Activated gamma-delta T cell (primary cell): ENCODE data around the gene ATXN8OS.

Source experiments
- DNase-seq: peaks from one replicate; lab custom pipeline; 2025; lab: John Stamatoyannopoulos, UW
- total RNA-seq, 2 donors: gene quantifications; one replicate each; lab custom pipeline; 2026; lab: John Stamatoyannopoulos, UW

ATXN8OS gene
- total RNA-seq, result 0 to 0.09 reads per million in 2 donors

DNA sequence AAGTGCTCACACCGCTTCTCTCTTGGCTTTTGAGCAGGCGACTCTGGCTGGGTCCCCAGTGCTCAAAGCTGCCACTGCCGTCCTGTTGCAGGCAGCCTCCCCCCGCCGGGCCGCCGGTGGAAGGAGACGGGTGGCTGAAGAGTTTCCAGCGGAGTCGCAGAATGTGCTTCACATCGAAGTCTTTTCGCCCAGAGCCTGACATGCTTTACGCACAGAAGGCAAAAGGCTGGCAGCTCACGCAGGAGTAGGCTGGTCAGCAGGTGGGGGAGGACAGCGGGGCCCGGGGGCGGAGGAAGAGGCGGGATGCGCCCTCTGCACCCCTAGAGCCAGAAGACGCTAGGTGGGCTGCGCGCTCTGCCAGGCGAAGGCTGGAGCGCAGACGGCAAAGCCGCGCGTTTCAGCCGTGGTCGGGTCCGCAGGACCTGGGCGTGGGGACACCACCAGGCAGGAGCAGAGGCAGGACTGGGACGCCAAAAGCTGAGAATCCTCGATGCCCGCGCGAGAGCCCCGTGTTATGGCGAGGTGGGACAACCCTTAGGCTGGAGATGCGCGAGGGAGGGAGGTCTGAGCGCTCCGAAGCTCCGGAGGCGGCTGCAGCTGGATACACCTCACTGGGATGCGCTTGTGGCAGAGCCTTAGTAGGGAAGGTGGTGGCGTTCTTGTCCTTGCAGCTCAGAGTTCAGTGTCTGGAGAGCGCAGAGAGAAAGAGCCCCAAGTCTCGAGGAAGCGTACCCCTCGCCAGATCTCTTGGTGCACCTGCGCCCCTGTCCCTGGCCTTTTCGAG lies at the start of gene ATXN8OS:
ATXN8OS (plus strand) TSS at position 329 of the 784 bp plus-strand sequence.
- DNase-seq, result peak; percentile 2

DNA sequence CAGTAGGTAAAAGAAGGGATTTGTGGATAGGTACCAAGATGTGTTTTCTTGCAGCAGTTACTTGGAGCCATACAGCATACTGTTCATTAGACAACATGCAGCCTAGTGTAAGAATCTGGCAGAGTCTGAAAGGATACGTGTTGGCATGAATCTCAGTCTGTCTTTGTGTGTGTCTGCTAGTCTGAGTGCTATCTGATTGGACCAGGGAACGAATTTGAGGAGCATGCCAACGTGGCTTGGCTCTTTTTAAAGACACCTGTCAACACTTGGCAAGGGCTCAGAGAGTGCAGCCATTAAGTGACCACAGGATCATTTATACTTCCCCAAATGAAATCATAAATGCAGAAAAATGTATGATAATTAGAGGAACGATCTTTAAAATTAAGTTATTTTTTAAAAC lies 27.6 kb upstream of the ATXN8OS start:
- DNase-seq, result no peak

DNA sequence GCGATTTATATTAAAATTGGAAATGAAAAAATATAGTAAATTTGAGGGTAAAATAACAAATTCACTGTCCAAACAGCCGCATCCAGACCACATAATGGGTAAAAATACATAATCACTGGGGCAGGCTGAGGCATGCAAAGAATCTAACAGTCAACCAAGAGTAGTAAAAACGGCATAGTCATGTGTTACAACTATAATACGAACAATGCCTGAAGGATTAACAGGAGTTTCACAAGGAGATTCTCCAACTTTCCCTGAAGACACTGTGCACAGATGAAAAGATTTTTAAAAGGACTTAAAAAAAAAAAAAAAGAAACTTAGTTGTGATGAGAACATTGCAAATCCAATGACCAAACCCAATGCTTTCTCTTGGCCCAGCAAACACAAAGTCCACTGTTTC lies 20.4 kb upstream of the ATXN8OS start:
- no peak for DNase-seq

DNA sequence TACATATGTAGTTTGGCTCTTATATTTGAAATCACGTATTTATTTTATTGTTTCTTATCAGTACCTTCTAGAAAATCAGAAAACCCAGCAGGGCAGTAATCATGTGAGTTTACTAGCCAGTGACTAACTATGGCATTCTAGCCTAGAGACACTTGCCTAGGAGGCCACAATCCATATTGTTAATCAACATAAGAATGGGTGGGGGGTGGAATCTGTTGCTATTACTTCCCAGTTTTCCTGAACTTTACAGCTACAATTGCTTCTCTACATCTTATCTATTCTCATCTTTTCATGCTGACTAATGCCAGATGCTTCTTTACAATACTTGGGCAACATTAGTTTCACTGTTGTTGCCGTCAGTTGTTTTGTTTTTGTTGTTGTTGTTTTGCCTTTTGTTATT lies 18.7 kb upstream of the ATXN8OS start:
- no peak for DNase-seq

DNA sequence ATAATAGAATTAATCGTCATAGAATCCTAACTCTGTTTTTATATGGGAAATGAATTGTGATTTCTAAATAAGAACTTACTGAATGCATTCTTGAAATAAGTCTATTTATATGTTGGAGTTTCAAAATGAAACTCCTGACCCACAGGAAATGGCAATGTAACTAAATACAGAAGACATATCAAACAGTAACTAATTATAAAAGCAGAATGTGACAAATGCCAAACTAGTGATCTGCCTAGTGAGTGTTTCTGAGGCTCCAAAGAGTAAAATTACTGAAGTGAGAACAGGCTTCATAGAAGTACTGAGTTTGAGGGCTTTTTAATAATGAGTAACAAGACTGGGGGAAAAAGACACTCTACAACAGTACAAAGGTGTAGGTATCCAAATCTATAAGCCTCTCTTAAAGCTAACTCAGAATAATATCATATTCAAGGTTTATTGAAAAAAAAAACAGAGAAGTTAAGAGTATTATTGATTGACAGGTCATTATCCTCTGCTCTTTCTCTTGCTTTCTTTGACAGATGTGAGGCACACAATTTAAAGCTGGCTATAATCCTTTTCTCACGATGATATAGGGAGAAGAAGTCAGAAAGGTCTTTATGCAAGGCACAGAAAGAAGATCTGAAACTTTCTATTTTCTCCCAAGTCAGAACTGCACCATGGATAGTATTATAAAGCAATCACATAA lies 17.4 kb upstream of the ATXN8OS start:
- DNase-seq, result no peak

DNA sequence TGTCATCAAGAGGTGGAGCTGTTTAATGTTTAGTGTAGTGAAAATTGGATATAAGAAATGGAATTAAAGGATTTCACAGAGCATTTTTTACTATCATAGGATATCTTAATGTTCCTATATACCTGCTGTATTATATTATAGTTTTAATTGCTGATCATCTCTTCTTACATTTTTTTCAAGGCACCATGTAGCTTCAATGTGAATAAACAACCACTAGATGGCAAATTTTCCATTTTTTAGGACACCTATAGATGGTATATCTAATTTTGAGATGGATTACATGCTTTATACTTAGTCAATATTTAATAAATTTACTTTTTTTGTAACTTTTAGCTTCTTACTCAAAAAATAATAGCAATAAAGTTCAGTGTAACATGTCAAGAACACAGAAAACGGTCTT lies 9.0 kb upstream of the ATXN8OS start:
- no peak for DNase-seq

DNA sequence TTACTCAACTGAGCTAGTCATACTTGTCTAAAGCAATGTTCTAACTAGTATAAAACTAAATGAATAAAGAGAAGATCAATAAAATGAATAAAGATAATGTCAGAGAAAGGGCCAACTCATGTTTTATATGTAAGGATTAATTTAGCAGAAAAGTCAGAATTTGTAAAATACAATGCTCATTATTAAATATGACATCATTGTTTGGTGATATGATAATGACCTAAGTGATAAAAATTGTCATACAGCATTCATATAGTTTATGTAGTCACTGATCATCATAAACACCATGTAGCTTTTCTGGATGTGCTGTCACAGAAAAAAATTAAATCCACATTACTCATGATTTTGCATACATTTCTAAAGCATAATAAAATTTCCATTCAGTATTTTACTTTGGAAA lies 3.1 kb upstream of the ATXN8OS start:
- DNase-seq, result no peak

DNA sequence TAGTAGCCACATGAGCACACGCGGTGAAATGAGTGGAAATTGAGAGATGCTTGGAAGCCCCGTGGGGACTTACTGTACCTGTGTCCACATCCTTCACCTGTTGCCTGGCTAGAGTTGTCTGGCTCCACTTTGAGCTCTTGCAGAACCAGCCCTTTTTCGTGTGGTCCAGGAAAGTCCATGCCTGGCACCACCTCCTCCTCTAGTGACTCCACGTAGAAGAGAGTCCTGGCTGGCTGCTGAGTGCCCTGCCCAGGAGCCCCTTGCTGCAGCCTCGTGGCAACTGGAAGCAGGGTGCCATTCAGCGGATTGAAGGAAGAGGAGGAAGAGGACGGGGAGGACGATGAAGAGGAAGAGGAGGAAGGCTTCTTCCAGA lies 515 bp upstream of the ATXN8OS start:
- no peak for DNase-seq

DNA sequence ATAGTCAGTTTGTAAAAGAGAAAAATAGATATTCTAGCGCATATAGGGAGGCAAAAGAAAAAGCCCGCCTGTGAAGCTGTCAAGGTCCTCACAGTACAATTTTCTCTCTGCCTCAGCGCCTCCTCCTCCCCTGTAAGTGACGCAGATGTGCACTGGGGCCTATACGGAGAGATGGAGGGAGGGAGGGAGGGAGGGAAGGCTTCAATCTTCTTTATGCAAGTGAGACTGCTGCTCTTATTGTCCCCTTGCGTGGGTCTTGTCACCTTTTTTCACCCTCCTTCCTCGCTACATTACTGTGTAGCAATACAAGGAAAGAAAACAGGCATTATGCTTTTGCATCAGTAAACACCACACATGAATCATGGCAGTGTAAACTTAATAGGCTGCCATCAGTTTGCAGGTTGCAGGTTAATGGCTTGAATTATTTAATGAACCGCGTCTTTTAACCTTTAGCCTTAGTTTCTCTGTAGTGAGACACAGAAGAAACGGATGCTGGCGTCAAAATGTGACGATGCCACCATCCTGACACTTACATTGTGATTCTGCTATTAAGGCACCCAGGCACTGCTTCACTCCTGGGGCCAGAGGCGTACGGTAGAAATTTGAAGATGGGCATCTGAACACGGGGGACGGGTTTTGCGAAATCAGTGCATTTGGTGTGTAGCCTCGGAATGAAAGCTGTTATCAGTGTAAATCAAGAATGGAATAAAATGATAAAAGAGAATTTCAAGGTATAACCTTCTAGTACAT lies 905 bp downstream of the ATXN8OS start, which contains the start of gene KLHL1:
KLHL1 (minus strand) TSS at position 97 of the 750 bp plus-strand sequence. CDS start 753 bp downstream, outside the sequence.
- DNase-seq, result no peak

DNA sequence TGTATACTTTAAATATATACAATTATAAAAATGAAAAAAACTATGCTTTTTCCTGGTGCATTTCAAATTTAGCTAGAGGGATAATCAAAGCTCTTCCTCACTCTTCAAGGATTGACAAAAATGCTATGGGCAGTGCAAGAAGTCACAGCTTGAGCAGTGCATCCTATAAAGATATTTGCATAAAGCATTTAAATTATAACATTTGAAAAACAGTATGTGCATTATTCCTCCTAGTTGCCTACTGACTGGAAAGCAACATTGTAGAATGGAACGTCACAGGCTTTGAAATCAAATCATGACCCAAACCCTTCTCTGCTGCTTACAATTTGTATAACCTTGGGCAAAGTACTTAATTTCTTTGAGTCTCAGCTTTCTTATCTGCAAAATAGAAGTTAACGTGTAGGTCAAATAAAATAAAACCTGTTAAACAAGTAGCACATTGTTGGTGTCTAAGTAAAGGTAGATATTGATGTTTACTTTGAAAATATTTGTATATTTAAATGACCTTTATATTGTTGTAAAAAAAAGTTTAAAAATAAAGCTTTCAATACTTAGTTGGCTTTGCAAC lies 9.8 kb downstream of the ATXN8OS start:
- no peak for DNase-seq

DNA sequence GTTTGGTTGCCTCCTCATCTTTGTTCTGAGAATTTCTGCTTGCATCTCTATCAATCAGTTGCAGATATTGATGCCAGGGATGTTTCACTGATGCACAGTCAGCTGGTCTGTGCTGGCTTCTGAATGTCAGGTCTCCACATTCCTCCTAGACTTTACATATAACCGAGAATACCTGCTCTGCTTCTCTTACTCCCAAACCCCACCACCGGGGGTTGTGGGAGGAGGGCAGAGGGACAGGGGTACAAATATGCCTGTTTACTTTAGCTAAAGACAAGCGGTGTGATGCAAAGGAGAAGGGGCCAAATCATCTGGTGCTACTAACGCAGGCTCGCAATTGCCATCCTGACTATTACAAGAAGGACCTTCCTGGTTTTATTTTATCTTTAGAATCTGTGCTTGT lies 18.1 kb downstream of the ATXN8OS start:
- no peak for DNase-seq

DNA sequence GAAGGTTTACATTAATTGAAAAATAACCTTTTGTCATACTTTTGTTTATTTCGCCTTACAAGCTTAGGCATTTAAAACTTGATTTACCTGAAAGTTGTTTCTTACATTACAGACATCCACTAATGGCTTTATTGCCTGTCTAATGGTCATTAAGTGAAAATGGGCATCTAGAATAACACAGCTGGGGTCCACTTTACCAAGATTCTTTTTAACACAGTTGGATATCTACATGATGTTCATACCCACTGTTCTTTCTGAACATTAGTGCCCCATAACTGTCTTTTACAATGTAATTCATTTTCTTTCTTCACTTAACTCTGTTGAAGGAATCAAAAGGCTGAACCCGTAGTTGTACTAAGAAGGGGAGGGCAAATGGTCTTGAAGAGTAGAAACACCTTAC lies 20.5 kb downstream of the ATXN8OS start:
- no peak for DNase-seq

DNA sequence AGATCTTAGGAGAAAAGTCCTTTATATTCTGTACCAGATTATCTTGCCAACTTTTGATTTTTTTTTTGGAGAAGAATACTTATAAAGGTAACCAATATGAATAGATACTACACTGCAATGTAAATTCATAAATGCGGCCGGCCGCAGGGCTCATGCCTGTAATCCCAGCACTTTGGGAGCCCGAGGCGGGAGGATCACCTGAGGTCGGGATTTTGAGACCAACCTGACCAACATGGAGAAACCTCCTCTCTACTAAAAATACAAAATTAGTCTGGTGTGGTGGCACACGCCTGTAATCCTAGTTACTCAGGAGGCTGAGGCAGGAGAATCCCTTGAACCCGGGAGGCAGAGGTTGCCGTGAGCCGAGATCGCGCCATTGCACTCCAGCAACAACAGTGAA lies 35.0 kb downstream of the ATXN8OS start:
- DNase-seq, result peak; percentile 2

DNA sequence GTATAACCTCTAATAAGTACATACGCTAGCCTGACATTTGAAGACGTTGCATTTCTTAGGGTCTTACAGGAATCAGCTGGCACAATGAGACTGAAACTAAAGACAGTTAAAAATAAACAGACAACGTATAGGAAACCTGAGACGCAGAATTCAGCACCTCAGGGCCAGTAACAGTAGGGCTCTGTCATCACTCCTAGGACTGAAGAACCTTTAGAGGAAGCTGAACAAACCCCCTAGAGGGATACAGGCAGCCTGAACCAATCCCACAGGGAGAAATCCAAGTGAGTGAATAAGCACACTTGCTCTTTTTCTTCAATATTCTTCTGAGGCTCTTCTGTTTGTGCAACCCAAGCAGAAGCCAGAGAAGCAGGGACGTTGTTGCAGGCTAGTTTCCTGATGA lies 54.5 kb downstream of the ATXN8OS start:
- no peak for DNase-seq

DNA sequence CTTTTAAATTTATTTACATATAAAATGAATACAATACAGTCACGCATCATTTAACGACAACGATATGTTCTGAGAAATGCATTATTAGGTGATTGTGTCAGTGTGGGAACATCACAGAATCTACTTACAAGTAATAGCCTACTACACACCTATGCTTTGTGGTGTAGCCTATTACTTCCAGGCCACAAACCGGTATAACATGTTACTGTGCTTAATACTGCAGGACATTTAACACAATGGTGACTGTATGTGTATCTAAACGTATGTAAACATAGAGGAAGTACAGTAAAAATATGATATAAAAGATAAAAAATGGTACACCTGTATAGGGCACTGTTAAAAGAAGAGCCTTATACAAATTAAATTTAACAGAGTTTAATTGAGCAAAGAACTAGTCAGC lies 63.1 kb downstream of the ATXN8OS start:
- no peak for DNase-seq

DNA sequence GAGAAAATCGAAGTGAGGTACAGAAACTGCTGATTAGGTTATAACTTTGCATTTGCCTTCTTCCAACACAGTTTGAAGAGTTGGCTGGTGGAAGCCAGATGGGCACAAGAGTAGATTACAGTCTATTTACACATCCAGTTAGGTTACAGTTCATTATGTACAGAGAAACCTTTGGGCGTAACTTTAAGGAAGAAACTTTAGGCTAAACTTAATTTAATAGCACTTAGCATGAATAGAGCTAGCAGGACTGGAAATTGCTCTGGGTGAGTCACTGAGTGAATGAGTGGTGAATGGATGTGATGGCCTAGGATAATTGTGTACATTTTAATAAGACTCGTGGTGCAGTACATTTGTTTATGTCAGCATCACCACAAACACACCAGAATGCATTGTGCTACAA lies 63.5 kb downstream of the ATXN8OS start:
- no peak for DNase-seq

DNA sequence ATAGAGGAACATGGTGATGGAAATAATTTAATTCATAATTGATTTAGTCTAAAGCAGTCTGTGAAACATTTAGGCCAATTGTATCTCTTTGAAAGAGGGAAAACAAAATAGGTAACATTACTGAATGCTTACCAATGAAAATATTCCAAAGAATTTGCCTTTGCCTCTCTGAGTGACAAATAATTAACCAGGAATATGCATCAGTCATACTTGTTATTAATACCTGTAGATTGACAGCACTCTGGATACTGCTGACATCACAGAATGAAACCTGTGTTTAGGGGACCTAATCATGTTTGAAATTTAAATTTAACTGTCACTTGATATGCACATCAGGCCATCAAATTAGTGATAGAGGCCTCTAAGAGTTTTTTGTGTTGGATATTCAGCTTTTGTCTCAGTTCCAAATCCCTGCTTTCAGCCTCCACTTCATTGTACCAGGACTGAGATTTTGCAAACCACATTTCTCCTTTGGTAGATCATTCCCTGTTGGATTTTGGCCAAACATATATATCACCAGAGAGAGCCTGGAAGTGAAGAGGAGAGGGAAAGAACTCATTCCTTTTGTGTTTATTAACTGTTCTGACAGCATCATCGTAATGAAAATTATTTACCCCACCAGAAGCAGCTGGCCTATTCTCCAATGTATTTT lies 65.4 kb downstream of the ATXN8OS start:
- no peak for DNase-seq

DNA sequence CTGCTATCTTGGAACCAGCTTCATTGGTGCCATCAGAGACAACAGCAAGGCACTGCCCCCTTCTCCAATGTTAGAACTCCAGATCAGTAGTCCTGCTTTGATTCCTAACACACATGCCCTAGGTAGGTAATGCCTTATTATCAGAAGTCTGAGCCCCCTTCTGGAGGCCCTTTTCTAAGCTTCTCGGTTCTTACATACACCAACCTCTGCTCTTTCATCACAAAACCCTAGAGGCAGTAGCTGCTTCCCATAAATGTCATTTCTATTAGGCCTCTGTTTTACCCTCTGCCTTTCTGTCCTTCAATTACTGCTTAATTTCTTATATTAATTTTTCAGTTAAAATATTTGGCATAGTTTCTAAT lies 66.0 kb downstream of the ATXN8OS start:
- no peak for DNase-seq

DNA sequence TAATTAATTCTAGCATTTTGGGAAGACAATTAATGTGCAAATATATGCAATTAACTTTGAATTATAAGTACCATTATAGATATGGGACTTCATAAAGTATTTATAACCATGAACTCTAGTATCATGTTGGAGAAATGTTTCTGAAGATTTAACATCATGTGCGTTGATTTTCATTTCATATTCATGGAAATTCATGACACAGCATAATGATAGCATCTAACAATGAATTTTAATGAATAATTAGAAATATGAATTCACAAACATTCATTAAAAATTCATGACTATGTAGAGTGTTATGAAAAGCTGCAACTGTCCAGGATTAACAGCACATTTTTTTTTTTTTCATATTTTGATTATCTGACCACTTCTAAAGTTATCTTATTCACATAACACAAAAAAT lies 70.7 kb downstream of the ATXN8OS start:
- no peak for DNase-seq
